Heart left ventricle (tissue), 13 donors: ENCODE measurements around the gene LCN2.

ENCODE experiments used
- POLR2A ChIP-seq, 2 donors: fragments of 450-650 bp; IDR thresholded peaks; one replicate each; pipeline ENCODE4 v1.6.1; 2017; ENCODE audit warnings: antibody characterized with exemption in 2 of 2, mild to moderate bottlenecking in 2 of 2, moderate library complexity in 2 of 2
- TF ChIP-seq, protein P1 (sequence below), 12 donors: fragments of 200-600 bp; sonication (generic) in 4 of 12; IDR thresholded peaks; one replicate each; pipeline versions ENCODE4 v1.5.0 to v1.8.0; 2018 to 2022; ENCODE audit warnings: antibody characterized with exemption in 12 of 12, mild to moderate bottlenecking in 5 of 12
- donor health status: ischemic (EF 13 %, LVEDD 7.1; RV severe dilation, severe dysfunction).
- donor health status: DM: no; HTN: yes; CAD: no.
- donor health status: DM: no; HTN: no; CAD: no.
- donor health status: ischemic (EF 25% LVEDD 6.9; RV normal size, moderate dysfunction).
- donor health status: ischemic (EF 25% LVEDD 5.7; RV mildly dilated, moderate dysfunction).
- donor health status: ischemic (EF 35%, LVEDD 5.7; RV mildly dilated, moderate dysfunction).
- donor health status: nonischemic (EF 11% LVEDD 7.7; RV severe dilation, severe dysfunction).
- donor health status: DM: yes; HTN: yes; CAD: no.
- donor health status: PGD.
- donor health status: ischemic (EF 29% LVEDD 5.4; RV normal size, mild dysfunction).
- donor health status: nonischemic (EF 23%, LVEDD 6.1; RV moderate dilation, normal function).

DNA sequence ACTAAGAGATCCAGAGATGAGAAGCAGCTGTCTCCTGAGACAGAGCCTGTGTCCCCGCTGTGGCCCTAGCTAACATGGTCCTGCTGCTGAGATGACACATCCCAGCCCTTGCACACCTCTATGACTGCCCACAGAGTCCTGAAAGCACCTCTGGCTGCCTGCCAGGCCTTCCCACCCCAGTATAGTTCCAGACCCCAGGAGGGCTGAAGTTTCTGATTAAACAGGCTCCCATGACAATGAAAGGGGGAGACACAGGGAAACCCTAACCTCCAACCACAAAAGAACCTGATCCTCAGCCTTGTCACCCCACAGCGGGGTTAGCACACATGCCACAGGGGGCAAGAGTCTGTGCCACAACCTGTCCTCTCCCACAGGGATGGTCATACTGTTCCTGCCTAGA, 26.5 kb downstream of the LCN2 start:
- TF ChIP-seq, protein P1, sequence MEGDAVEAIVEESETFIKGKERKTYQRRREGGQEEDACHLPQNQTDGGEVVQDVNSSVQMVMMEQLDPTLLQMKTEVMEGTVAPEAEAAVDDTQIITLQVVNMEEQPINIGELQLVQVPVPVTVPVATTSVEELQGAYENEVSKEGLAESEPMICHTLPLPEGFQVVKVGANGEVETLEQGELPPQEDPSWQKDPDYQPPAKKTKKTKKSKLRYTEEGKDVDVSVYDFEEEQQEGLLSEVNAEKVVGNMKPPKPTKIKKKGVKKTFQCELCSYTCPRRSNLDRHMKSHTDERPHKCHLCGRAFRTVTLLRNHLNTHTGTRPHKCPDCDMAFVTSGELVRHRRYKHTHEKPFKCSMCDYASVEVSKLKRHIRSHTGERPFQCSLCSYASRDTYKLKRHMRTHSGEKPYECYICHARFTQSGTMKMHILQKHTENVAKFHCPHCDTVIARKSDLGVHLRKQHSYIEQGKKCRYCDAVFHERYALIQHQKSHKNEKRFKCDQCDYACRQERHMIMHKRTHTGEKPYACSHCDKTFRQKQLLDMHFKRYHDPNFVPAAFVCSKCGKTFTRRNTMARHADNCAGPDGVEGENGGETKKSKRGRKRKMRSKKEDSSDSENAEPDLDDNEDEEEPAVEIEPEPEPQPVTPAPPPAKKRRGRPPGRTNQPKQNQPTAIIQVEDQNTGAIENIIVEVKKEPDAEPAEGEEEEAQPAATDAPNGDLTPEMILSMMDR (IDR thresholded peaks at IDR 0.05) = no peak
- TF ChIP-seq POLR2A (IDR thresholded peaks at IDR 0.05) = no peak
